OCI-LY7 (cell line): ENCODE data around the gene RCBTB2. TPM values are rescaled to one million over a fixed set of nuclear protein-coding genes. Genes with fewer than 3 reads are reported as not detected.
A peak's percentile ranks its signal among the peaks of the same experiment; 100 is the strongest.

ENCODE experiments used
- BruUV-seq: library from RNA; stranded (reverse); fragments of 400-500 nt; replicated peaks from 2 replicates; lab custom pipeline; 2021; lab: Mats Ljungman, UMichigan
- CTCF ChIA-PET: fragments of 300-600 bp; sonication (Branson Sonifier 250); formaldehyde crosslinking; loops from one replicate; lab custom pipeline; 2022; ENCODE audit warnings: antibody characterized with exemption; ENCODE audit not compliant: unreplicated experiment; lab: Charles Lee
- POLR2A ChIA-PET: fragments of 300-600 bp; sonication (Branson Sonifier 250); formaldehyde crosslinking; loops from one replicate; lab custom pipeline; 2022; ENCODE audit warnings: antibody characterized with exemption; lab: Charles Lee
- DNase-seq: peaks from one replicate; pipeline ENCODE4 v3.0.0-alpha.2; 2015; ENCODE audit warnings: low spot score
- H2AFZ ChIP-seq: fragments of 200-600 bp; sonication (generic), shearing (Covaris generic); 2 replicates; pipeline ENCODE4 v1.6.1; 2014; ENCODE audit warnings: mild to moderate bottlenecking, antibody characterized with exemption, low read length, moderate library complexity
- H3K27ac ChIP-seq: fragments of 200-600 bp; sonication (generic); 2 replicates; pipeline ENCODE4 v1.5.1; 2014; ENCODE audit warnings: mixed run types, low read depth, mild to moderate bottlenecking, moderate library complexity, low read length, inconsistent platforms; ENCODE audit not compliant: poor library complexity, severe bottlenecking
- H3K36me3 ChIP-seq: fragments of 200-600 bp; sonication (generic); 2 replicates; pipeline ENCODE4 v1.6.1; 2014; ENCODE audit warnings: mild to moderate bottlenecking, antibody characterized with exemption, low read length, moderate library complexity, mixed read lengths; ENCODE audit not compliant: insufficient read depth
- H3K4me1 ChIP-seq: fragments of 200-600 bp; sonication (generic); 2 replicates; pipeline ENCODE4 v1.5.1; 2014; ENCODE audit warnings: mild to moderate bottlenecking, low read length; ENCODE audit not compliant: insufficient read depth, poor library complexity, severe bottlenecking
- H3K4me2 ChIP-seq: fragments of 200-600 bp; sonication (generic); 2 replicates; pipeline ENCODE4 v1.6.1; 2014; ENCODE audit warnings: mild to moderate bottlenecking, low read length
- H3K4me3 ChIP-seq: fragments of 200-600 bp; sonication (generic); 2 replicates; pipeline ENCODE4 v1.5.1; 2014; ENCODE audit warnings: mild to moderate bottlenecking, low read depth, low read length; ENCODE audit not compliant: poor library complexity, severe bottlenecking
- H3K79me2 ChIP-seq: fragments of 200-600 bp; sonication (generic); 2 replicates; pipeline ENCODE4 v1.6.1; 2016; ENCODE audit warnings: low read depth, mild to moderate bottlenecking, low read length, moderate library complexity, mixed read lengths; ENCODE audit not compliant: insufficient read depth
- H3K9me2 ChIP-seq: fragments of 200-600 bp; sonication (generic); 2 replicates; pipeline ENCODE4 v1.6.1; 2016; ENCODE audit warnings: mild to moderate bottlenecking, low read length, mixed read lengths; ENCODE audit not compliant: insufficient read depth
- H3K9me3 ChIP-seq: fragments of 200-600 bp; sonication (generic); 2 replicates; pipeline ENCODE4 v1.6.1; 2014; ENCODE audit warnings: mild to moderate bottlenecking, mixed run types, low read length, mixed read lengths
- H4K20me1 ChIP-seq: fragments of 200-600 bp; sonication (generic); 2 replicates; pipeline ENCODE4 v1.6.1; 2014; ENCODE audit warnings: mild to moderate bottlenecking, antibody characterized with exemption, low read length, moderate library complexity, mixed read lengths; ENCODE audit not compliant: insufficient read depth
- CTCF ChIP-seq: fragments of 200-600 bp; sonication (generic); conservative IDR thresholded peaks from 2 replicates; pipeline ENCODE4 v1.5.1; 2014; ENCODE audit warnings: mild to moderate bottlenecking, antibody characterized with exemption, low read length, moderate library complexity, mixed read lengths
- EZH2phosphoT487 ChIP-seq: fragments of 200-600 bp; sonication (generic); IDR thresholded peaks from 2 replicates; pipeline ENCODE4 v1.6.1; 2018; ENCODE audit warnings: low read depth, borderline replicate concordance, mild to moderate bottlenecking, mixed run types, antibody characterized with exemption, low read length, moderate library complexity, mixed read lengths
- intact Hi-C: fragments of 100-400 bp; cut with micrococcal nuclease; formaldehyde crosslinking; loops from one replicate; pipeline ENCODE4 v1.10.0; 2022; ENCODE audit not compliant: unreplicated experiment
- total RNA-seq, 2 experiments: library from RNA; depleted of rRNA in 1 of 2; stranded (reverse); fragments of >200 nt in 1 of 2; shearing (Covaris generic) in 1 of 2; gene quantifications; 2 replicates each; pipeline ENCODE4 v1.2.3, GENCODE V29; 2014 to 2022

Gene RCBTB2
- total RNA-seq, 2 experiments from 2014 or later, result 7.2 to 9.0 TPM

DNA sequence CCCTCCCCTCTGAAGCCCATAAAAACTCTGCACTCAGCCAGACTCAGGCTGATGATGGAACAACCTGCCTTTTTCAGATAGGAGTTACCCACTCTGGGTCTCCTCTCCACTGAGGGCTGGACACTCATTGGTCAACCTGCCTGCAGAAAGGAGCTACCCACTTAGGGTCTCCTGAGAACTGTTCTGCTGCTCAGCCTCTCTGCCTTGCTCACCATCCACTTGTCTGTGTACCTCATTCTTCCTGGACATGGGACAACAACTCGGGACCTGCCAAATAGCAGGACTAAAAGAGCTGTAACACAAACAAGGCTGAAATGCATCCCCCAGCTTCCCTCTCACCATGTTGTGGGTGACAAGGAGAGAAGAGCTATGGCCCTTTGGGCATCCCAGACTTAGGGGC is 18.4 kb upstream of the RCBTB2 start:
- H3K36me3 ChIP-seq, result no peaks in the 10 kb centered on the region; the same call in 1 of the 2 replicates
- H3K9me2 ChIP-seq, result no peaks in the 10 kb centered on the region
- POLR2A ChIA-PET, result interaction anchor here (0.7 to 1.4 kb wide), 2 partner anchors 13 to 18 kb away, joined by 4 read pairs; no protein-coding TSS in a partner anchor
- DNase-seq, result peak; percentile 58
- no peaks in the 10 kb centered on the region for H3K4me1 ChIP-seq
- H3K27ac ChIP-seq, result no peak overlapping the region
- no peaks in the 10 kb centered on the region for H4K20me1 ChIP-seq
- H3K79me2 ChIP-seq, result no peaks in the 10 kb centered on the region
- H2AFZ ChIP-seq, result no peak overlapping the region
- intact Hi-C loops, result no loop called here
- CTCF ChIA-PET, result no interaction called here
- H3K9me3 ChIP-seq, result peaks cover 47% of the 10 kb centered on the region
- no TSS peak for BruUV-seq
- H3K4me3 ChIP-seq, result no peak overlapping the region
- TF ChIP-seq EZH2phosphoT487 (no peak), CTCF (no peak)
- H3K4me2 ChIP-seq, result no peak overlapping the region

- Histone ChIP-seq H3K9me3 (peaks cover 32% of the 10 kb centered on the region), H3K9me2 (no peaks in the 10 kb centered on the region), H3K4me1 (no peaks in the 10 kb centered on the region), H2AFZ (no peak overlapping the region), H3K4me3 (no peak overlapping the region), H3K79me2 (no peaks in the 10 kb centered on the region), H3K4me2 (no peak overlapping the region), H3K36me3 (no peaks in the 10 kb centered on the region; the same call in 1 of the 2 replicates), H4K20me1 (no peaks in the 10 kb centered on the region), H3K27ac (no peak overlapping the region)
- POLR2A ChIA-PET, result interaction anchor here (1.2 kb wide), 1 partner anchor 17 kb away, joined by 4 read pairs; no protein-coding TSS in a partner anchor
- CTCF ChIA-PET, result no interaction called here
- TF ChIP-seq EZH2phosphoT487, result no peak
- no peak for TF ChIP-seq CTCF
- intact Hi-C loops, result no loop called here
- DNase-seq, result no peak
- BruUV-seq, result no TSS peak
Observed at GRCh38 chr13:48549658-48550057, 16.8 kb upstream of the RCBTB2 start.

GRCh38 chr13:48547663-48548092 is 14.8 kb upstream of the RCBTB2 start:
- Histone ChIP-seq H3K9me3 (peaks cover 26% of the 10 kb centered on the region), H3K36me3 (no peaks in the 10 kb centered on the region; the same call in 1 of the 2 replicates), H3K4me2 (no peak overlapping the region), H3K4me1 (peaks cover 13% of the 10 kb centered on the region), H3K79me2 (no peaks in the 10 kb centered on the region), H4K20me1 (no peaks in the 10 kb centered on the region), H3K27ac (no peak overlapping the region), H3K9me2 (no peaks in the 10 kb centered on the region), H3K4me3 (no peak overlapping the region), H2AFZ (no peak overlapping the region)
- TF ChIP-seq CTCF, result no peak
- TF ChIP-seq EZH2phosphoT487, result no peak
- ChIA-PET CTCF (no interaction called here), POLR2A (interaction anchor here (0.8 to 2.3 kb wide), 2 partner anchors 9 to 12 kb away, joined by 6 read pairs; no protein-coding TSS in a partner anchor)
- BruUV-seq, result no TSS peak
- intact Hi-C loops, result no loop called here
- no peak for DNase-seq
